Endothelial cell of coronary artery (primary cell): ENCODE results near the gene GNAI2. TPM values are rescaled to one million over a fixed set of nuclear protein-coding genes. Genes with fewer than 3 reads are reported as not detected.

Source experiments
- total RNA-seq: library from RNA; depleted of rRNA; stranded (reverse); fragments of >200 nt; gene quantifications from 2 replicates; pipeline ENCODE4 v1.2.3, GENCODE V29; 2014

The GNAI2 gene
- total RNA-seq, result 572 and 692 TPM in 2 replicates

GRCh38 chr3:50235716-50236483 lies at the start of gene GNAI2:
Gene GNAI2 (plus strand): TSS chr3:50236204. CDS start chr3:50236336, 132 bp downstream.

GRCh38 chr3:50190936-50191660 lies 44.9 kb upstream of the GNAI2 start, which contains the start of gene GNAT1:
Gene GNAT1 (plus strand): TSS chr3:50191610. CDS start chr3:50191726, 116 bp downstream.

GRCh38 chr3:50204804-50205412 lies 31.1 kb upstream of the GNAI2 start, which contains the start of gene SLC38A3:
Gene SLC38A3 (plus strand): TSS chr3:50205271. CDS start chr3:50214200, 8,929 bp downstream.

GRCh38 chr3:50268703-50269451 lies 32.9 kb downstream of the GNAI2 start, which contains the start of gene SEMA3B:
Gene SEMA3B (plus strand): TSS chr3:50269147. CDS start chr3:50269241, 94 bp downstream.

GRCh38 chr3:50278880-50279224 lies 42.8 kb downstream of the GNAI2 start, which contains the start of gene LSMEM2:
Gene LSMEM2 (plus strand): TSS chr3:50279087. CDS start chr3:50279114, 27 bp downstream.

GRCh38 chr3:50292159-50293078 lies 56.4 kb downstream of the GNAI2 start, which contains the start of gene IFRD2:
Gene IFRD2 (minus strand): TSS chr3:50292429. CDS start chr3:50292274, 155 bp downstream.

GRCh38 chr3:50298836-50299637 lies 63.0 kb downstream of the GNAI2 start, which contains the start of the genes HYAL3 and NAA80:
Gene HYAL3 (minus strand): TSS chr3:50299405. CDS start chr3:50295602, 3,803 bp downstream.
Gene NAA80 (minus strand): TSS chr3:50299405. CDS start chr3:50297463, 1,942 bp downstream.

GRCh38 chr3:50303013-50303815 lies 67.2 kb downstream of the GNAI2 start, which contains the start of gene HYAL1:
Gene HYAL1 (minus strand): TSS chr3:50303574. CDS start chr3:50302956, 618 bp downstream.

Other genes with a start within 250 kb of the GNAI2 start
- 140 and 252 TPM in 2 replicates for gene RBM5, start 147.3 kb upstream of the GNAI2 start, total RNA-seq
- gene SEMA3F, start 80.9 kb upstream of the GNAI2 start, total RNA-seq, result 93.7 and 138 TPM in 2 replicates
- gene GNAT1, start 44.6 kb upstream of the GNAI2 start, total RNA-seq, result 0.54 TPM in 1 of 2 replicates, not detected in the other
- gene SLC38A3, start 30.9 kb upstream of the GNAI2 start, total RNA-seq, result 0.09 TPM in 1 of 2 replicates, not detected in the other
- gene SEMA3B, start 32.9 kb downstream of the GNAI2 start, total RNA-seq, result 0.27 and 1.3 TPM in 2 replicates
- gene LSMEM2, start 42.9 kb downstream of the GNAI2 start, total RNA-seq, result not detected in 2 replicates
- gene IFRD2, start 56.2 kb downstream of the GNAI2 start, total RNA-seq, result 93.4 and 118 TPM in 2 replicates
- 6.2 and 6.8 TPM in 2 replicates for gene HYAL3, start 63.2 kb downstream of the GNAI2 start, total RNA-seq
- 1.5 and 2.2 TPM in 2 replicates for gene NAA80, start 63.2 kb downstream of the GNAI2 start, total RNA-seq
- gene HYAL1, start 67.4 kb downstream of the GNAI2 start, total RNA-seq, result 0.99 and 1.8 TPM in 2 replicates
- gene HYAL2, start 86.5 kb downstream of the GNAI2 start, total RNA-seq, result 442 and 623 TPM in 2 replicates
- 18.4 and 22.7 TPM in 2 replicates for gene TUSC2, start 92.0 kb downstream of the GNAI2 start, total RNA-seq
- gene RASSF1, start 104.6 kb downstream of the GNAI2 start, total RNA-seq, result 12.7 and 24.0 TPM in 2 replicates
- gene ZMYND10, start 109.5 kb downstream of the GNAI2 start, total RNA-seq, result 0.36 and 0.38 TPM in 2 replicates
- gene NPRL2, start 114.6 kb downstream of the GNAI2 start, total RNA-seq, result 18.9 and 19.9 TPM in 2 replicates
- gene CYB561D2, start 114.7 kb downstream of the GNAI2 start, total RNA-seq, result 18.0 and 21.7 TPM in 2 replicates
- gene TMEM115, start 123.3 kb downstream of the GNAI2 start, total RNA-seq, result 31.0 and 38.5 TPM in 2 replicates